GM12873 (cell line): ENCODE data around the gene TAX1BP1.

Experiments
- CTCF ChIP-seq: IDR thresholded peaks from 2 replicates; pipeline ENCODE4 v1.5.1; 2012; ENCODE audit warnings: low read depth, mild to moderate bottlenecking, moderate library complexity, low read length, control low read depth; ENCODE audit not compliant: insufficient read depth; ENCODE audit errors: missing control alignments

Gene TAX1BP1

DNA sequence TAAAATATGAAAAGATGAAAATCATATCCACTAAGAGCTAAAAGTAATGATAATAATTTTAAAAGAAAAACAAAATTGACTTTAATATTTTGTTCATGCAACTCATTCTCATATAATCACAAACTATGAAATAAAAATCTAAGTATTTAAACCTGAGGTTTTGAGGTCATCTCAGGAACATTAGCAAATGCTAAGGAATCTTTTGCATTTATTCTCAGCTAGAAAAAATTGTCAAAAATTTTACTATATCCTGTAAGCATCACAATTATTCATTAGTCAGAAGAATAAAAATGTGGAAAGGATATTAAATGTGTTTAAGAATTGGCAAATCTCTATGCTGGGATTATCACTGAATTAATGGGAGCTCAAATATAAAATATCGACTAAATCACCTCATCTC is 36.8 kb upstream of the TAX1BP1 start:
- TF ChIP-seq CTCF = no peak

DNA sequence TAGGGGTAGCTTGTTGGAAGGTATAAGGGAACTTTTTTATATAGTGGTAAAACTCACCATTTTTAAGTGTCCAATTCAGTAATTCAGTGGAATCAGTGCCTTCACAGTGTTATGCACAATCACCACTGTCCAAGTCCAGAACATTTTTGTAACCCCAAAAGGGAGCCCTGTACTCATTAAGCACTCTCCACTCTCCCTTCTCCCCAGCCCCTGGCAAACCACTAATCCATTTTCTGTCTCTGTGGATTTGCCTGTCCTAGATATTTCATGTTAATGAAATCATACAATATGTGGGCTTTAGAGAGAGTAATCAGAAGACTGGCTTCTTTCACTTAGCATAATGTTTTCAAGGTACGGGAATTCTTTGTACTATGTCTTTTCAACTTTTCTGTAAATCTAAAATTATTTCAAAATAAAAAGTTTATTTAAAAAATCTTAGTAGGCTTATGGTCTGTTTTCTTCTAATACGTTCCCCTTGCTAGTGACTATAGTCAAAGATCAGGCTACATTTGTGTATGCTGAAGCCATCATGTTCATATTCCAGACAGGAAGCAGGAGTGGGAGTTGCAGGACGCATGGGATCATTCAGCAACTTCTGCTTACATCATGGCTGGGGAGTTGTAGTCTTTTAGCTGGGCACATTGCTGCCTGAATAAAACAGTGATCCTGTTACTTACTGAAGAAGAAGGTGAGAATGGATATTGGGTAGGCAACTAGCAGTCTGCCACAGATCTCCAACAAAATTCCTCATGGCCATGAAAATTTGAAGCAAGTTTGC is 35.4 kb upstream of the TAX1BP1 start:
- no peak for TF ChIP-seq CTCF

- TF ChIP-seq CTCF = no peak
Observed at GRCh38 chr7:27705200-27705594, 34.8 kb upstream of the TAX1BP1 start.

DNA sequence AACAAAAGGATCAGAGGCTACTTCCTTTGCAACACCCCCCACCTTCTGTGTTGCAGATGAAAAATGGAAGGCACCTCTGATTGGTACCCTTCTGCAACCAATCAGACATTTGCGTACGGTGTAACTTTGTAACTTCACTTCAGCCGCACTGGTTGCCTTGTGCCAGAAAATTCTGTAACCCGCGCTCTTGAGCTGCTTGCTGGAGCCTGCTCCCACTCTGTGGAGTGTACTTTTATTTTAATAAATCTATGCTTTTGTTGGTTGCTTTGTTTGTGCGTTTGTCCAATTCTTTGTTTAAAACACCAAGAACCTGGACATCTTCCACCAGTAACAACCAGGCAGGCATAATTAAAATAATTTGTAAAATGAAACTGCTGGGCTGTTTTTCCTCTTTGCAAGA is 31.5 kb upstream of the TAX1BP1 start:
- TF ChIP-seq CTCF = no peak

DNA sequence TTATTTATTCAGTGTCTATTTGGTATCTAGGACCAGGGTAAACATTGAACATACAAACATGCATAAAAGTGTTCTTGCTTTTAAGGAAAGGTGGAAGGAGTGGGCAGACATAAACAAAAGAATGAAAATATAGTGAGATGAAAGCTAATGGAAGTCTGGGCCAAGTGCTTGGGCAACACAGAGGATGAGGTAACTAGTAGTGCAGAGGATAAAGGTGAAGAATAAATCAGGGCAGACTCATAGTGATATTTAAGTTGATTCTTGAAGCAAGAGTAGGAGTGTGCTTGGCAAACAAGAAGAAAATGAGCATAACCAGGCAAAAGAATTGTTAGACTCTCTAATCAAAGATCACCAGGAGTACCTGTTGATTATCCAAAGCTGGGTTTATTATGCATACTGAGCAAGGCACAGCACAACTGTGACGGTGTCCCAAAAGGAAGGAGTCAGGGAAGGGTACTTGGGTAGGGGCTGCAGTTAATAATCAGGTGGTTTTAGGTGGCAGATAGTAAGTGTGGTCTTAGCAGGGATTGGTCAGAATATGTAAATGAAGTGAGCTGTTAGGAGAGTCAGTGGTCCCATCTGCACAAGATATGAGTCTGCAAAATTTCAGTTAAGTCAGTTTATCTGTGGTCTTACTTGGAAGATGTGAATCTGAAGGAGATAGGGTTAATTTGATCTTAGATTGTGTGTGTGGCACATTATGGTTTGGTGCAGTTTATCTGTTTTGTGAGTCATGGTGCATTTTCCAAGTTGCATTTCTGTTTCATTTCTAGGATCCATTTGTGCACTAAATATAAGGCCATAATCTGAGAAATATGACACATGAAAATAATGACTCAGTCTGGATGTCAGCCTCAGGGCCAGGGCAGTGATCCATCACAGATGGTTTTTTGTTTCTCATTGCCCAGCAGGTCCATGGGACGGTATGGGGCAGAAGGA is 30.6 kb upstream of the TAX1BP1 start:
- no peak for TF ChIP-seq CTCF

DNA sequence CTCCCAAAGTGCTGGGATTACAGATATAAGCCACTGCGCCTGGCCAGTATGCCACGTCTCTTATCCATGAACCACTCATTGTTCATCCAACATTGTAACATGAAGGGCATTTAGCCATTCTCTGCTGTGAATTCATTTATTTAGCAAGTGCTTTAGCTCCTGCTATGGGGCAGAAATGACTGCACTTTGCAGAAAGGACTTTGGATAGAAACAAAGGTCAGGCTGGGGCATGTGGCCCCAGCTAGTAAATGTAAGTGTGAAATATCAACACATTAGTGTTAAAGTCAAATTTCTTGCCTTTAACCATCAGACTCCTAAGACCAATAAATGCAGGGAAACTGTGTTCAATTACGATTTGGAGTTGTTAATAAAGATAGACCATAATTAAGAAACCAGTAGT is 27.7 kb upstream of the TAX1BP1 start:
- no peak for TF ChIP-seq CTCF

- no peak for TF ChIP-seq CTCF
Observed at GRCh38 chr7:27714831-27715444, 25.0 kb upstream of the TAX1BP1 start.
